ENCODE results near the gene FKBP9. TPM values are rescaled to one million over a fixed set of nuclear protein-coding genes. Genes with fewer than 3 reads are reported as not detected.

Gene FKBP9
- total RNA-seq, 2 experiments from 2014 or later = 0.78 to 0.94 TPM

DNA sequence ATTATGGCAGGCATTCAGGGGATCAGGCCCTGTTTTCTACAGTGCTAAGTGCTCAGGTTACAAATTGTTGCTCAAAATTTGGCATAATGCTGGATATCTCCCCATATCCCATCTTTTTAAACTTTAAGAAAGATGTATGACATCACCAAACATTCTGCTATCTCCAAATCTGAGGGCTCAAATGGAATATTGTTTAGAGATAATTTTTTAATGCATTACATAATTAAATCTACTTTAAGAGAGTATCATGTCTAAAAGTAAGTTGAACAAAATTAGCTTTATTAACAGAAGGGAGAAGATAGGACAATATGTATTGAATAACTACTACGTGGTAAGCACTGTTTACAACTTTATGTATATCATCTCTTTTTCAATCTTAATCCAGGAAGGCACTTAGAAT, 91.5 kb downstream of the FKBP9 start:
- Mint-ChIP-seq H3K4me1 (ENCODE audit: low read depth) (peaks cover 39% of the 10 kb centered on the region), H3K27ac (no peak overlapping the region), H3K36me3 (no peaks in the 10 kb centered on the region), H3K27me3 (no peaks in the 10 kb centered on the region), H3K4me3 (no peak overlapping the region), H3K9me3 (no peaks in the 10 kb centered on the region)
- CTCF ChIA-PET = interaction anchor here (2.2 to 2.4 kb wide), 2 partner anchors 9 to 202 kb away, joined by 8 to 19 read pairs; no protein-coding TSS in a partner anchor
- DNase-seq = no peak
- POLR2A ChIA-PET = no interaction called here
- intact Hi-C loops (cut with micrococcal nuclease) = no loop called here

DNA sequence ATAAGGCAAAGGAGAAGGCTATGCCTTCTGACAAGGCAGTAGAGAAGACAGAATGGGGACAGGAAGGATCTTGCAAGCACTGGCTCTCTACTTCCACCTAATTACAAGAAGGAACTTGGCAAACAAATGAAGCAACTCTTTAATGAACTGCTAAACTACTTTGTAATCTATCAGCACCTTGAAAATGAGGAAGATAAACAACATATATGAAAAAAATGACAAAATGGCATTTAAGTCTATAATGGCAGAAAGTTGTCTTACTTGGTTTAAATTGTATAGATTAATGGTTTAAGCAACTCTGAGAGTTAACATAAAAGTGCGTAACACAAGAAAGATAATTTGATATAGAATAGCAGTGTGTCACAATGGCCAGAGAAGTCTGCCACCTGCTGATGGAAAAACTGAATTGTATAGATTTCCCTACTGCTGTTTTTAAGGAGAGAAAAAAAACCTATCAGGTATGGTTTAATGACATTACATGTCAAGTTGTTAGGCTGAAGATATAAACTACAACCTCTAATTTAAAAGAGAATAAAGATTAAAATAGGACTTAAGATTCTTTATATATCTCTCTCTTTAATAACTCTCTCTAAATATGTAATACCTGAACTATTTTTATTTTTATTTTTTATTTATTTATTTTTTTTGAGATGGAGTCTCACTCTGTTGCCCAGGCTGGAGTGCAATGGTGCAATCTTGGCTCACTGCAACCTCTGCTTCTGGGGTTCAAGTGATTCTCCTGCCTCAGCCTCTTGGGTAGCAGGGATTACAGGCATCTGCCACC, 93.5 kb downstream of the FKBP9 start:
- no peaks in the 10 kb centered on the region for H3K27me3 Mint-ChIP-seq
- CTCF ChIA-PET = interaction anchor here (1.5 to 5.3 kb wide), 4 partner anchors 11 to 204 kb away, joined by 5 to 20 read pairs (median 14); partner anchors contain the start of gene NT5C3A
- intact Hi-C loops (cut with micrococcal nuclease) = loop anchor here (1.0 to 5.0 kb wide), 5 partner anchors 10 to 248 kb away; no protein-coding TSS in a partner anchor
- no peaks in the 10 kb centered on the region for H3K9me3 Mint-ChIP-seq
- no peak for DNase-seq
- H3K4me1 Mint-ChIP-seq (ENCODE audit: low read depth) = peaks cover 44% of the 10 kb centered on the region
- no peak overlapping the region for H3K4me3 Mint-ChIP-seq
- POLR2A ChIA-PET = no interaction called here
- no peak overlapping the region for H3K27ac Mint-ChIP-seq
- no peaks in the 10 kb centered on the region for H3K36me3 Mint-ChIP-seq

DNA sequence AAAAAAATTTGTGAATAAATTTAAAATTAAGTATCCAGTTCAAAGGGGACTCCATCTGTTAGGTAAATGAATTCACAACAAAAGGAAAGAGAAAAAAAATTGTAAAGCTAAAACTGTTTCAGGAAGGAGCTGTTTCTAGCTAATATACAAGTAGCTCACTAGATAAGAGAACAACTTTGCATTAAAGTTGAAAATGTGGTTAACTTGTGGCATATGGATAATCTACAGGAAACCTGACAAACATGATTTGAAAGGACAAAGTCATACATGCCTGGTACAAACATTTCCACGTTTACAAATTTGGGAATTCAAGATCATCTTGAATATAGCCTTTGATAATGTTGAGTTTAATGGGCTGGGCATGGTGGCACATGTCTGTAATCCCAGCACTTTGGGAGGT, 96.5 kb downstream of the FKBP9 start:
- no peak overlapping the region for H3K4me3 Mint-ChIP-seq
- no peaks in the 10 kb centered on the region for H3K9me3 Mint-ChIP-seq
- CTCF ChIA-PET = interaction anchor here (1.3 to 5.3 kb wide), 6 partner anchors 9 to 289 kb away, joined by 3 to 20 read pairs (median 5); partner anchors contain the start of genes NT5C3A and RP9
- POLR2A ChIA-PET = no interaction called here
- intact Hi-C loops (cut with micrococcal nuclease) = loop anchor here (1.0 to 5.0 kb wide), 3 partner anchors 9 to 251 kb away; partner anchors contain the start of gene NT5C3A
- no peaks in the 10 kb centered on the region for H3K27me3 Mint-ChIP-seq
- H3K27ac Mint-ChIP-seq = peak overlapping the region; percentile 72
- peaks cover 52% of the 10 kb centered on the region for H3K4me1 Mint-ChIP-seq (ENCODE audit: low read depth)
- H3K36me3 Mint-ChIP-seq = peaks cover 5% of the 10 kb centered on the region
- DNase-seq = no peak

DNA sequence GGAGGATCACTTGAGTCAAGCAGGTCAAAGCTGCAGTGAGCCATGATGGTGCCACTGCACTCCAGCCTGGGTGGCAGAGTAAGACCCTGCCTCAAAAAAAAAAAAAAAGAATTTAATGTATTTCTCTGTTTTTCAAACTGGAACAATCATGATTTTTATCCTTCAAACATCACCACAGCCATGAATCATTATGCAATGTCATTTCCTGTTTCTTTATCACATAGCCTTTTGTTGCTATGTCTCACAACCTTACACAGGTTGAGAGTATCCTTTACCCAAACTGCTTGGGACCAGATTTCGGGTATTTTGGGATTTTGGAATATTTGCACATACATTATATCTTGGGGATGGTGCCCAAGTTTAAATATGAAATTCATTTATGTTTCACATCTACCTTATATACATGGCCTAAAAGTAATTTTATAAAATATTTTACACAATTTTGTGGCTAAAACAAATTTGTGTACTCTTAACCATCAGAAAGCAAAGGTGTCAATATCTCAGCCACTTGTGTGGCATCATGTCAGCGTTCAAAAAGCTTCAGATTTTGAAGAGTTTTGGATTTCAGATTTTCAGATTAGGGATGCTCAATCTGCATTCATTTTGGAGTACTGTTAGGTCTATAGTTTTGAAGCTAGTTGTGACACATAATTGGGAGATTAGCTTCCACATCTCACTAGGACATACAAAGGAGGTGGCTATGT, 97.2 kb downstream of the FKBP9 start:
- intact Hi-C loops (cut with micrococcal nuclease) = loop anchor here (1.0 to 5.0 kb wide), 3 partner anchors 8 to 252 kb away; partner anchors contain the start of gene NT5C3A
- POLR2A ChIA-PET = no interaction called here
- Mint-ChIP-seq H3K4me3 (no peak overlapping the region), H3K4me1 (ENCODE audit: low read depth) (peaks cover 53% of the 10 kb centered on the region), H3K9me3 (no peaks in the 10 kb centered on the region), H3K27ac (peak overlapping the region; percentile 72), H3K36me3 (peaks cover 7% of the 10 kb centered on the region), H3K27me3 (no peaks in the 10 kb centered on the region)
- CTCF ChIA-PET = interaction anchor here (0.9 to 5.3 kb wide), 9 partner anchors 8 to 289 kb away, joined by 3 to 20 read pairs (median 5); partner anchors contain the start of genes NT5C3A and RP9
- DNase-seq = no peak

DNA sequence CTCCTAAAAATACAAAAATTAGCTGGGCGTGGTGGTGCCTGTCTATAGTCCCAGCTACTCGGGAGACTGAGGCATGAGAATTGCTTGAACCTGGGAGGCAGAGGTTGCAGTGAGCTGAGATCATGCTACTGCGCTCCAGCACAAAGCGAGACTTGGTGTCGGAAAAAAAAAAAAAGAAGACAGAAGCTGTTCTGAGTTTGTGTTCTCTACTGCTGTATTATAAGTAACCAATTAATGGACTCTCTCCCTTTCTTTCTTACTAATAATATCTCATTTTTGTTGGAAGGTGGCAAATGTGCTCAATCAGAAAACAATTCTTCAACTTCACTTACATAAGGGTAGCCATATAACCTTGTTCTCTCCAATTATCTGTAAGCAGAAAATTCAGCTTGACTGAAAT, 97.9 kb downstream of the FKBP9 start:
- peaks cover 59% of the 10 kb centered on the region for H3K4me1 Mint-ChIP-seq (ENCODE audit: low read depth)
- POLR2A ChIA-PET = no interaction called here

More for the DNA sequence above, 97.9 kb downstream of the FKBP9 start:
- Mint-ChIP-seq H3K4me3 (no peak overlapping the region), H3K36me3 (peaks cover 8% of the 10 kb centered on the region), H3K27me3 (no peaks in the 10 kb centered on the region), H3K9me3 (no peaks in the 10 kb centered on the region), H3K27ac (peak overlapping the region; percentile 72)
- intact Hi-C loops (cut with micrococcal nuclease) = loop anchor here (2.0 kb wide), 1 partner anchor 162 kb away; no protein-coding TSS in a partner anchor
- CTCF ChIA-PET = interaction anchor here (0.9 to 5.3 kb wide), 4 partner anchors 10 to 208 kb away, joined by 3 to 20 read pairs (median 6); no protein-coding TSS in a partner anchor
- DNase-seq = no peak

Other genes starting within 250 kb of the FKBP9 start
- 10 to 100 TPM; 25.0 to 27.6 TPM for gene KBTBD2, start 65.7 kb upstream of the FKBP9 start, total RNA-seq
- 10 to 100 TPM; 38.5 to 42.8 TPM for gene NT5C3A, start 105.3 kb downstream of the FKBP9 start, total RNA-seq
- gene RP9, start 152.0 kb downstream of the FKBP9 start, total RNA-seq = 10 to 100 TPM; 11.6 to 14.0 TPM
- 1 to 10 TPM; 9.2 to 9.5 TPM for gene BBS9, start 172.1 kb downstream of the FKBP9 start, total RNA-seq

Measured in activated CD4-positive, alpha-beta memory T cell treated with anti-CD3 and anti-CD28 coated beads for 36 hours (primary cell).